ENCODE results near the gene DOCK2. TPM values are rescaled to one million over a fixed set of nuclear protein-coding genes. Genes with fewer than 3 reads are reported as not detected.
A peak's percentile ranks its signal among the peaks of the same experiment; 100 is the strongest.
"Not testable (repeated sequence)": the region's sequence is repeated elsewhere in the genome, so short reads cannot be mapped to it uniquely, and the experiment has no call there.

DOCK2 gene
- total RNA-seq, 1 donor from 2014 or later: 0.39 TPM

GRCh38 chr5:169637549-169638121 is 560 bp downstream of the DOCK2 start:
- DNase-seq (ENCODE audit: low read depth in 2 of 2): no peak

GRCh38 chr5:169641253-169641652 is 4.2 kb downstream of the DOCK2 start:
- DNase-seq (ENCODE audit: low read depth in 2 of 2): peak in 1 of 2 donors; percentile 32

- no peak for DNase-seq (ENCODE audit: low read depth in 2 of 2)
Measured at GRCh38 chr5:169646856-169647255, 9.8 kb downstream of the DOCK2 start.

GRCh38 chr5:169647566-169647965 is 10.5 kb downstream of the DOCK2 start:
- DNase-seq (ENCODE audit: low read depth in 2 of 2): no peak

GRCh38 chr5:169648725-169649310 is 11.7 kb downstream of the DOCK2 start:
- DNase-seq (ENCODE audit: low read depth in 2 of 2): no peak

GRCh38 chr5:169649486-169649885 is 12.4 kb downstream of the DOCK2 start:
- no peak for DNase-seq (ENCODE audit: low read depth in 2 of 2)

- peak in 1 of 2 donors; percentile 66 for DNase-seq (ENCODE audit: low read depth in 2 of 2)
Measured at GRCh38 chr5:169650701-169651331, 13.7 kb downstream of the DOCK2 start.

- no peak for DNase-seq (ENCODE audit: low read depth in 2 of 2)
Measured at GRCh38 chr5:169651526-169651925, 14.5 kb downstream of the DOCK2 start.

GRCh38 chr5:169652057-169652456 is 15.0 kb downstream of the DOCK2 start:
- DNase-seq (ENCODE audit: low read depth in 2 of 2): no peak

- DNase-seq (ENCODE audit: low read depth in 2 of 2): no peak
Measured at GRCh38 chr5:169653091-169653490, 16.0 kb downstream of the DOCK2 start.

GRCh38 chr5:169655353-169655752 is 18.3 kb downstream of the DOCK2 start:
- no peak for DNase-seq (ENCODE audit: low read depth in 2 of 2)

- DNase-seq (ENCODE audit: low read depth in 2 of 2): peak in 1 of 2 donors; percentile 28
Measured at GRCh38 chr5:169656125-169656901, 19.2 kb downstream of the DOCK2 start.

GRCh38 chr5:169657127-169657526 is 20.1 kb downstream of the DOCK2 start:
- no peak for DNase-seq (ENCODE audit: low read depth in 2 of 2)

GRCh38 chr5:169662451-169662850 is 25.4 kb downstream of the DOCK2 start:
- not testable (repeated sequence) for DNase-seq (ENCODE audit: low read depth in 2 of 2)

- DNase-seq (ENCODE audit: low read depth in 2 of 2): no peak
Measured at GRCh38 chr5:169663537-169663936, 26.5 kb downstream of the DOCK2 start.

GRCh38 chr5:169666365-169666764 is 29.3 kb downstream of the DOCK2 start:
- no peak for DNase-seq (ENCODE audit: low read depth in 2 of 2)

GRCh38 chr5:169667896-169668674 is 31.0 kb downstream of the DOCK2 start:
- DNase-seq (ENCODE audit: low read depth in 2 of 2): peak in 1 of 2 donors; percentile 21

- DNase-seq (ENCODE audit: low read depth in 2 of 2): peak in 1 of 2 donors; percentile 15
Measured at GRCh38 chr5:169668732-169669131, 31.7 kb downstream of the DOCK2 start.

- no peak for DNase-seq (ENCODE audit: low read depth in 2 of 2)
Measured at GRCh38 chr5:169670769-169671525, 33.9 kb downstream of the DOCK2 start.

- DNase-seq (ENCODE audit: low read depth in 2 of 2): no peak
Measured at GRCh38 chr5:169682026-169682425, 45.0 kb downstream of the DOCK2 start.

- DNase-seq (ENCODE audit: low read depth in 2 of 2): no peak
Measured at GRCh38 chr5:169686137-169686536, 49.1 kb downstream of the DOCK2 start.
